ENCODE measurements around the gene FAM221A.

Gene FAM221A, protein sequence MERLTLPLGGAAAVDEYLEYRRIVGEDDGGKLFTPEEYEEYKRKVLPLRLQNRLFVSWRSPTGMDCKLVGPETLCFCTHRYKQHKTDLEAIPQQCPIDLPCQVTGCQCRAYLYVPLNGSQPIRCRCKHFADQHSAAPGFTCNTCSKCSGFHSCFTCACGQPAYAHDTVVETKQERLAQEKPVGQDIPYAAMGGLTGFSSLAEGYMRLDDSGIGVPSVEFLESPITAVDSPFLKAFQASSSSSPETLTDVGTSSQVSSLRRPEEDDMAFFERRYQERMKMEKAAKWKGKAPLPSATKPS

DNA sequence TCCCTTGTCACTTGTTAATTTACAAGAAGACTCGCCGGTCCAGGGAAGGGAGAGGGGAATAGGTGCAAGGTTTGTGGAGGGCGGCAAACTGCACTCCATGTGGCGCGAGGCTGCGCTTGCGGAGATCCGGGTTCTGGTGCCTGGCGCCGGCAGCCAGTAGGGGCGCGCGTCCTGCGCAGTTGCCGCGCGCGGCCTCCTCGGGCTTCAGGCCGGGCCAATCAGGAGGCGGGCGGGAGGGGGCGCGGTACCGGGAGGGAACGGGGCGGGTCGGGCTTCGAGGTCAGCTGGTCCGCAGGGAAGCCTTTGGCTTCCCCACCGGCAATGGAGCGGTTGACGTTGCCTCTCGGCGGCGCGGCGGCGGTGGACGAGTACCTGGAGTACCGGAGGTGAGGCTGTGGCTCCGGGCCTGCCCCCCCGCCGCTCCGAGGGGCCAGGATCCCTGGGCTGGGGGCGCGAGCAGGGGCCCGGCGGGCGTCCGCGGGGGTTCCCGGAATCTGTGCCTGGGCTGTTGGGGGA is at the start of gene FAM221A:
Gene FAM221A, plus strand, starts transcription at position 302 of the 516 bp plus-strand sequence. Its CDS starts 20 bp downstream, at position 322.
- Histone ChIP-seq H3K4me3 (ENCODE audit: low read depth in 1 of 2, low read length in 1 of 2) (peak within 1 kb of the TSS; percentile 62 to 67), H3K4me1 (ENCODE audit: control insufficient read depth in 1 of 2, insufficient read depth in 1 of 2, low read depth in 1 of 2, low read length in 1 of 2) (peaks cover 7 to 10% of the 10 kb centered on the region in 2 experiments), H3K27me3 (peaks cover 6% of the 10 kb centered on the region), H3K36me3 (no peaks in the 10 kb centered on the region), H3K9me3 (no peaks in the 10 kb centered on the region), H3K27ac (no peak within 1 kb of the TSS)
- TF ChIP-seq, protein P1, sequence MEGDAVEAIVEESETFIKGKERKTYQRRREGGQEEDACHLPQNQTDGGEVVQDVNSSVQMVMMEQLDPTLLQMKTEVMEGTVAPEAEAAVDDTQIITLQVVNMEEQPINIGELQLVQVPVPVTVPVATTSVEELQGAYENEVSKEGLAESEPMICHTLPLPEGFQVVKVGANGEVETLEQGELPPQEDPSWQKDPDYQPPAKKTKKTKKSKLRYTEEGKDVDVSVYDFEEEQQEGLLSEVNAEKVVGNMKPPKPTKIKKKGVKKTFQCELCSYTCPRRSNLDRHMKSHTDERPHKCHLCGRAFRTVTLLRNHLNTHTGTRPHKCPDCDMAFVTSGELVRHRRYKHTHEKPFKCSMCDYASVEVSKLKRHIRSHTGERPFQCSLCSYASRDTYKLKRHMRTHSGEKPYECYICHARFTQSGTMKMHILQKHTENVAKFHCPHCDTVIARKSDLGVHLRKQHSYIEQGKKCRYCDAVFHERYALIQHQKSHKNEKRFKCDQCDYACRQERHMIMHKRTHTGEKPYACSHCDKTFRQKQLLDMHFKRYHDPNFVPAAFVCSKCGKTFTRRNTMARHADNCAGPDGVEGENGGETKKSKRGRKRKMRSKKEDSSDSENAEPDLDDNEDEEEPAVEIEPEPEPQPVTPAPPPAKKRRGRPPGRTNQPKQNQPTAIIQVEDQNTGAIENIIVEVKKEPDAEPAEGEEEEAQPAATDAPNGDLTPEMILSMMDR (IDR thresholded peaks at IDR 0.05): peak; percentile 63

DNA sequence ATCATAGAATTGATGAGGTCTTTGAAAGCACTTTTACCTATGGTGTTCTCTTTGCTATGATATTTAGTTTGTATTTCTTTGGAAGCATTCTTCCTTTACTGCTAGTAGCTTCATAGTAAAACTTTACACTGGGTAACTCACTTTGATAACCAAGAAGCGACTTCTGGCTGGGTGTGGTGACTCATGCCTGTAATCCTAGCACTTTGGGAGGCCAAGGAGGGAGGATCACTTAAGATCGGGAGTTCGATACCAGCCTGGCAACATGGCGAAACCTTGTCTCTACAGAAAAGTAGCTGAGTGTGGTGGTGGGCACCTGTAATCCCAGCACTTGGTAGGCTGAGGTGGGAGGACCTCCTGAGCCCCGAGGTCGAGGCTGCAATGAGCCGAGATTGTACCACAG is 46.6 kb upstream of the FAM221A start:
- no peaks in the 10 kb centered on the region for H3K27me3 ChIP-seq
- no peak overlapping the region for H3K4me3 ChIP-seq (ENCODE audit: low read depth in 1 of 2, low read length in 1 of 2)
- H3K36me3 ChIP-seq: peaks cover 11% of the 10 kb centered on the region
- H3K9me3 ChIP-seq: no peaks in the 10 kb centered on the region
- TF ChIP-seq, protein P1 (IDR thresholded peaks at IDR 0.05): no peak
- no peak overlapping the region for H3K27ac ChIP-seq
- H3K4me1 ChIP-seq (ENCODE audit: control insufficient read depth in 1 of 2, insufficient read depth in 1 of 2, low read depth in 1 of 2, low read length in 1 of 2): no peaks in the 10 kb centered on the region

DNA sequence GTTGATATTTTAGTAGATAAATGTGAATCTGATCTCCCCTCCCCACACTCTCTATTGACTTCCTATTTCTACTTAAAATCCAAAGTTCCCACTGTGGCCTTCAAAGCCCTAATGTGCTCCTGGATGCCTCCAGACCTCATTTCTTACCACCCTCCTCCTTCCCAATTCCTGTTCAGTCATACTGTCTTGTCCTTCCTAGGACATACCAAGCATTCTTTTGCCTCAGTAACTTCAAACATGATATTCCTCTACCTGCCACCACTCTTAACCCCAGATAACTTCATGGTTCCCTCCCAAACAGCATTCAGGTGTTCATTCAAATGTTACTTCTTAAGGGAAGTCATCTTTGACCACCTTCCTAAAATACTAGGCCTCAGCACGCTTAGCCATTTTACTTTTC is 34.2 kb upstream of the FAM221A start:
- Histone ChIP-seq H3K27me3 (no peaks in the 10 kb centered on the region), H3K4me3 (ENCODE audit: low read depth in 1 of 2, low read length in 1 of 2) (no peak overlapping the region), H3K9me3 (no peaks in the 10 kb centered on the region), H3K4me1 (ENCODE audit: control insufficient read depth in 1 of 2, insufficient read depth in 1 of 2, low read depth in 1 of 2, low read length in 1 of 2) (no peaks in the 10 kb centered on the region), H3K27ac (no peak overlapping the region), H3K36me3 (peaks cover 13% of the 10 kb centered on the region)
- TF ChIP-seq, protein P1 (IDR thresholded peaks at IDR 0.05): no peak

DNA sequence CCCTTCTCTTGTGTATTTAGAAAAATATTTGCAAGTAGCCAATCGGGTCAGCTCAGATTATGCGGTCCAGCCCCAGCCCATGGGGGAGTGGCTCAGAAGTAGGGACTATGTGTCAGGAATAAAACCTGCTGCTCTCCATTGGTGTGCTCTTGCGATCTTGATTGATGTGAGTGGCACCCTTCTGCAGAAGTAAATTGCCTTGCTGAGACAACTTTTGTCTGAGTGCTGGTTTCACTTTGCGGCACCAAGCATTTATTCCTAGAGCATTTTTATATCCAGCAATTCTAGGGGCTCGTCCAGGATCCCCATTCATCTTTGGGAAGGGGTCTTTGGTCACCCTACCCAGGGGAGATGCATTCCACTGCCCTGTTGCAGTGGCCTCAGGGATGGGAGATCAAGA is 26.1 kb upstream of the FAM221A start:
- peaks cover 22% of the 10 kb centered on the region for H3K9me3 ChIP-seq
- TF ChIP-seq, protein P1 (IDR thresholded peaks at IDR 0.05): no peak
- H3K4me1 ChIP-seq (ENCODE audit: control insufficient read depth in 1 of 2, insufficient read depth in 1 of 2, low read depth in 1 of 2, low read length in 1 of 2): no peaks in the 10 kb centered on the region
- H3K27ac ChIP-seq: no peak overlapping the region
- no peak overlapping the region for H3K4me3 ChIP-seq (ENCODE audit: low read depth in 1 of 2, low read length in 1 of 2)
- H3K36me3 ChIP-seq: no peaks in the 10 kb centered on the region
- no peaks in the 10 kb centered on the region for H3K27me3 ChIP-seq

DNA sequence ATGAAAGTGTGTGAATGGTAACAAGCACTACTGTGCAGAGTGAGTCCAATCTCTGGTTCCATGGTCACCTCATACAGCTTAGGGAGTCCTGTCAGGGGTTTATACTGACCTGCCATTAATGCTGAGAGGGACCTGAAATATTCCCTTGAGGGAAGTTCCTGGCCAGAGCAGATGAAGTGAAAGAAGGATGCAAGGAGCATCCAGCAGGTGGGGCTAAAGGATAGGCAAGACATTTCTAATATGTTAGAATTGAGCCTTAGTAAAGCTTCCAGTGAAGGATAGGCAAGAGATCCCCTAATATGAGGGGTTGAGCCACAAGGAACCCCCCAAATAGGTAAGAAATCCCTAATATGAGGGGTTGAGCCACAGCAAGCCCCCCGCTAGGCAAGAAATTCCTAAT is 25.5 kb upstream of the FAM221A start:
- no peaks in the 10 kb centered on the region for H3K36me3 ChIP-seq
- TF ChIP-seq, protein P1 (IDR thresholded peaks at IDR 0.05): no peak
- H3K9me3 ChIP-seq: peaks cover 22% of the 10 kb centered on the region
- H3K4me3 ChIP-seq (ENCODE audit: low read depth in 1 of 2, low read length in 1 of 2): no peak overlapping the region
- no peak overlapping the region for H3K27ac ChIP-seq
- H3K27me3 ChIP-seq: no peaks in the 10 kb centered on the region
- H3K4me1 ChIP-seq (ENCODE audit: control insufficient read depth in 1 of 2, insufficient read depth in 1 of 2, low read depth in 1 of 2, low read length in 1 of 2): no peaks in the 10 kb centered on the region

Measured in neutrophil (primary cell).